HG03064 (cell line): ENCODE results near the gene TTLL11.

Experiments
- ATAC-seq: cut with Tn5 transposase; IDR thresholded peaks from one replicate; pipeline ENCODE4 v1.9.1; 2021; ENCODE audit warnings: low read depth; ENCODE audit not compliant: unreplicated experiment

TTLL11 gene

DNA sequence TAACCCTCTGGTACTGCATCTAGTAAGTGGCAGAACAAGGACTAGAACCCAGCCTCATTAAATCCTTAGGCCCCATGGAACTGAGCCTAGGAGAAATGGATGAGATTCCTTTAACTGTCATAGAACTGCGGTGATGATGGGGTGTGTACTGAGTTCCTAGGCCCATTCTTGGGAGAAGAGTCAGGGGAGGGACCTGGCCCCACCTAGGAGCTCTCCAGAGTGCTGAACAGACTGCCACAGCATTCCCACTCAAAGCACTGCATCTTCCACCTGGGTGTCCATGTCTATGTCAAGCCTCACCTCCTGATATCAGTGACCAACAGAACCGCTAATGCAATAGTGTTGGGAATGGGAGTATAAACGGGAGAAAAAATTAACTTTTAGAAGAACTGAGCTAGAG lies 36.6 kb downstream of the TTLL11 start:
- no peak for ATAC-seq

DNA sequence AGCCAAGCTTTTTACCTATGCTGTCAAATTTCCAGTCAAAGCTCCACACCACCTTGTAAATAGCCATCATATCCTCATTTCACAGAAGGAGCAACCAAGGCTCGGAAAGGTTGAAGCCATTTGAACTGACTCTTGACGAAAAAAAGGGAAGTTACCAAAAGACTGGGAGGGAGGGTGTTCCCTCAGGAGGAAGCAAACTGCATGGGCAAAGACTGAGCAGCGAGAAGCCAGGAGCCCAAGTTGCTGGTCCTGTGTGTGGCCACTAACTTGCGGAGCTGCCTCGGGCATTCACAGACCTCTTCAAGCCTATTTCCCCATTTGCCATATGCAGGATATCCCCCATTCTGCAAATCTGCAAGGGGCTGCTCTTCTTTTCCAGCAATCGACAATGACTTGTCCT lies 37.4 kb downstream of the TTLL11 start:
- ATAC-seq = no peak

DNA sequence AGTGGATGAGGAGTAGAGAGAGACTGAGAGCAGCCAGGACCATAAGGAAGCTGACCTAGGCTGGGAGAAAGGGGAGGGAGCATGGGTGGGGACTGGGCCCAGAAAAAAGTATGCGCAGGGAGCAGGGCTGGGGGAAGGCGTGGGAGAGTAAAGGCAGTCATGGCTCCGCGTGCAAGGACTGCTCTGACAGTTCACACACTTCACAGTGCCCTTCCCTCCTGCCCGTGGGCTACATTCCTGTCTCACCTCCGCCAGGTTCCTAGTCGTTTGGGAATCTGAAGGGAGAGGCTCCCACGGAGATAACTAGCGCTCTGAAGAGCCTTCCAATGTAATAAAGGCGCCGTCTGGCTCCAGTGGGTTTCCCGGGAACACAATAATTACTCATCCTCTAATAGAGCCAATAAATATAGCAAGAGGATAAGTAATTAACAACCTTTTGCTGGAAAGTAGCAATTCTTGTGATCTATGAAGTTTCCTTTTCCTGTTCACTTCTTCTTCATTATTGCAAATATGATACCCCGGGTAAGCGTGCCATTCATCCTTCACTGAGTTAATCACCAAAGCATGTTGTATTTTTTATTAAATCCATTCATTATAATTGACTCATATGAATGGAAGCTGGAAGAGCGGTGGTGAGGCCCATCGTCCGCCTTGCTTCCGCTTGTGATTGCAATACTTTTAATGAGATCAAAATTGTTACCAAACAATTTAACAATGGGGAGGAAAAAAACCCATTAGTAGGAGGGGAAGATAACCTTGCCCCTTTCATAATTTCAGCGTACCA lies 39.3 kb downstream of the TTLL11 start:
- no peak for ATAC-seq

DNA sequence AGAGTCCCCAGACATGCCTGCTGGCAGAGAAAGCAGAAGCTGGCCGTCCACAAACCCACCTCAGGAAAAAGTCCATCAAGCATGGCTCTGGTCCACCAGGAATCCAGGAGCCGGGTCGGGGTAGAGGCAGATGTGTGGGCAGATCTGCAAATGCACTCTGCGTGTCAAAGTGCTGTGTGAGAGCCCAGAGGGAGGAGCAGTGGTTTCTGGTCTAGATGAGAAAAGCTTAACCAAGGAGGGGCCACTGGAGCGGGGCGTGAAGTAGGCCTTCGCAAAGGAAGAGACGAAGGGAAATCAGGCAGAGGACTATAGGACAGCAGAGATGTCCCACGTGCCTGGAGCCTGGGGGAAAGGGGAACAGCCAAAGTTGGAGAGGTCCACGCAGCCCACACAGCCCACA lies 40.0 kb downstream of the TTLL11 start:
- ATAC-seq = no peak

DNA sequence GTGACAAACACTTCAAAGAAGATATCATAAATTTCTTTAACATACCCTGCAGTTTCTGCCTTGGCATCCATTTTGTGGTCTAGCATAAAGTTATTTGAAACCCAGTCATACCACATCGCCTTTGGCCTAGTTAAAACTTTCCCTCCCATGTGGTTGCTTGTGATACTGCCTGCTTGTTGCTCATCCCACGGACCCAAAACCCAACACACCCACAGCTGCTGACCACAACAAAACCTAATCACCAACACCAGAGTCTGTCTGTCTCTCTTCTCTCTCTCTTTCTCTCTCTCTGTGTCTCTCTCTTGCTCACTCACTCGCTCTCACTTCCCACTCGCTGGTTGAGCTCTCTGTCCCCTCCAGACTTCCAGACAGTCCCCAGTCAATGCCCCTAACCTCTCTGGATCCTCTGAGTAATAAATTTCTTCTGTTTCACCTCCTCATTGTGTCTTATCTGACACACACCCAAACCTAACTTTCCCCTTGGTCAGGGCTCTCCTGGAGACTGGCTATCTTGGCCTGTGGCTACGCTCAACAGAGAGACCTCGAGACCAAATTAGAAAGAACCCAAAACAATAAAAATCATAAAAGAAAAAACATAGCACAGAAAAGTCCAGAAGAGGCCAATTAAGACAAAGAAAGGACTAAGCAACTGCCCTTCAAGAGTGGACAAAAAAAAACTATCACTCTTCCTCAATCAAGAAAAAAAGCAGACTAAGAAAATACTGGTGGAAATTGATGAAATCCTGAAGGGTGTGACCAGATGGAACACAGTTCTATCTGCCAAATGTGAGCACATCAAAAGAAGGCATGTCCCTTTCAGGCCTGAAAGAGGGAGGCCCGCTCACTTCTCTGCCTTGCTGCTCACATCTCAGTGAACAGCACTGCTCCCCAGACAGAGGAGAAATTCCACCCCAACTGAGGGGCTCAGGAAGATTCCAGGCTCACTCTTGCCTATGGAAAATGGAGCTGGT lies 41.5 kb downstream of the TTLL11 start:
- ATAC-seq = no peak

DNA sequence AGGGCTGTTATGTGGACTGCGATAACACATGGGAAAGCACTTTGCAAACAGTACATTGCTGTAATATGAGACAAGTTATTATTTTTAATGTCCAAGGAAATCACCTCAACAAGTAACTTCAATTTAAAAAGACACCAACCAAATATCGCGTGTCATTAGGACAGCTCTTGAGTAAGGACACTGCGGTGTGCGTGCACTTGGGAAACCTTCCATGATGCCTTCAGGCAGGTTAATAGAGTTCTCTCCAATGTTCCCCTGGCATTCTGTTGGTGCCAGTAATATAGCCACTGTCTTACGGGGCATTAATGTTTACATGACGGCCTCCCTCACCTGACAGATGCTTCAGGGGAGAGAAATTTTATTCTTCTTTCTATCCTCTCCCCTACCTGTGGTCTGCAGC lies 42.9 kb downstream of the TTLL11 start:
- no peak for ATAC-seq

DNA sequence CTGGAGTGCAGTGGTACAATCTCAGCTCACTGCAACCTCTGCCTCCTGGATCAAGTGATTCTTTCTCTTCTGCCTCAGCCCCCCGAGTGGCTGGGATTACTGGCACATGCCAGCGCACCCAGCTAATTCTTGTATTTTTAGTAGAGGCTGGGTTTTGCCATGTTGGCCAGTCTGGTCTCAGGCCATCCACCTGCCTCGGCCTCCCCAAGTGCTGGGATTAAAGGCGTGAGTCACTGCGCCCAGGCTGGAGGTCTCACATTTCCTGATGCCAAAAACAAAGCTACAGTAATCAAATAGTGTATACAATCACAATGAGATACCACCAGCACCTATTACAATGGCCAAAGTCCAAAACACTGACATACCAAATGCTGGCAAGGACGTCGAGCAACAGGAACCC lies 51.1 kb downstream of the TTLL11 start:
- no peak for ATAC-seq

DNA sequence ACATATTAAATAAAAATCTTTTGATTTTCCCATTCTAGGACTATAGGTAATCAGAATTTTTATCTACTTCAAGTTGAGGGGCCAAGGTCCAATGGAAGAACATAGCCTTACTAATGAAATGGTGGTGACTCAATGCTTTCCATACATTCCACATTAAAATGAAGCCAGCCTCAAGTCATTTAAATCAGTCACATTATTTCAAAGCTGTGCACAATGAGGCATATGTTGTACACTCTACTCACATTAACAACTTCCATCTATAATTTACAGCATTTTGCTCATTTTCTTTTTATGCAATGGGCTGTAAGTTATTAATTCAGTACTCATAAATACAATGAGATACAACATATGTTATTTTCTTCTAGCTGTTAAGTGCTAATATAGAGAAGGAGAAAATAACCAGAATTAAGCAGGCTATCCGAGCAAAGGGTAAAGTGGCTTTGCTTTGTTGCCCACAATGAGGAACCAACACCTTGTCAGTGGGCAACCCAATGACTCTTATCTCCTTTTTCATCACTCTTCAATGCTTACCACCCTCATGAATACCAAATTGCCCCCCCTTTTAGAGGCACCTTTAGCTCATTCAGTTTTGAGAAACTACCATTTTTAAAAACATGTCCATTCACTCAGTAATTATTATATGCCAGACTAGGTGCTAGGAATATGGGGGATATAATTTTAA lies 52.4 kb downstream of the TTLL11 start:
- no peak for ATAC-seq

DNA sequence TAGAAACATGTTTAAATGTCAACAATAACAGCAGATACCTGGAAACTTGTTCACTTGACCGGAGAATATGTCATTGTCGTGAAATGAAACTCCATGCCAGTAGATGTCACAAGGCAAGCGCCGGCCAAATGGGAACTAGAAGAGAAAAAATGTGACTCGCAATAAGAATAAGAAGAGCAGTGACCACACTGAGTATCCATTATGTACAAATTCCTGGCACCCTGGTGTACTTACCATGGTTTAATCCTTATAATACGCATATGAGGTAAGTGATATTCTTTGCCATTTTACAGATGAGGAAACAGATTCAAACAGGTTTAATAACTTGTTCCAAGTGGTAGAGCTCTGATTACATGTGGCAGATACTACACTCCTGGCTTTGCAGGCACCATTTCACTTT lies 53.9 kb downstream of the TTLL11 start:
- ATAC-seq = no peak

DNA sequence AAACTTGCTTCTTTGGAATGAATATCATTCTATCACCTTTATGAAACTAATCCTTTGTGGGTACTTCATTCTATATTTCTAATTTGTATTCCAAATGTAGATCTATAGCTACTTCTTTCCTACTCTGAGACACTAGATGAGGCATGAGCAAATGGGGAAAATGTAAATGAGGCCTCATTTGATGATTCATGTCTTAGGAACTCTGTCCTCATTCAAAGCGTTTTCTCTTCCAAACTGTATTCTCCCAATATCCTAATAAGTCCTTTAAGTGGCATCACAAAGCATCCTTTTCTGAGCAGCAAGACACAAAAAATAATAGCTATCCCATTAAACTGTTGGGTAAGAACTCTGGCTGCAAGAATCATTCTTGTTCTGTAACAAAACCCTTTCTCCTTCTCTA lies 56.1 kb downstream of the TTLL11 start:
- ATAC-seq = no peak

DNA sequence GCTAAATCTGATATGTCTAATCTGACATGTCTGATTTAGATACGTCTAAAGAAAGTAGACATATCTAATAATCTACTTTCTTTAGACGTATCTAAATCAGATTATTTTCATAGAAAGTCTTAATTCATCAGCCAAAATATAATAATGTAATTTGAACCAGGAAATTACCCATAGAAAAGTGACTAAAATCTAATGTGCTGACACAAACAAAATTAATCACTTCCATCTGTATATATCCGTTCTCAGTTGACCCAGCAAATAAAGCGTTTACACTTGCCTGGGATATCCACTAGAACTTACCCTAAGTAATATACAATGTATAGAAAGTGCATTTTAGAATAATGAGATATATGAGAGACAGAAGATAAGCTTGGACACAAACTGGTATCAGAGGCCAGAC lies 56.7 kb downstream of the TTLL11 start:
- no peak for ATAC-seq

DNA sequence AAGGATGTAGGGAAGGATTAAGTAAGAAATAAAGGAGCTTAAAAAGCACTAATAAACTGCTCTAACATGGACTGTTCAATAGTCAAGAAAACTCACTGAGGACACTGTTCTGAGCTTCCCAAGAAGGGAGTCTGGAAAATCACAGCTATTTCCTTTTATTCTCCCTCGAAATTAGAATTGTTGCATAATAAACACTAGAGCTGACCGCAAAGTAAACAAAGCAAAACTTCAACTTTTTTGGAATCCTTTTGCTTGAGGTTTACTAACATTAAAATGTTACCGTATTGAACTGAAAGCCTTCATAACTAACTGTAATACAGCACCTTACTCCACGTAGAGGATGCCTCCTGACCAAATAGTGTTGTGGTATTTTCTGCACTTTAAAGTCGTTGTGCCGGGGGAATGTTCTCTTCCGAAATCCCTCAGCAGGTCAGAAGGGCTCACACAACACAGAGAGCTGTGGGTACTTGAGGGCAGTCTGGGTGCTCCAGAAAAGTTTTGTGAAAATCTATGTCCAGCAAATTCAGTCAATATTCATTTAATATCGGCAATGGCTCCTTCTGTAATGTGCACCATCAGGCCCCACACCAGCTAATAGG lies 59.2 kb downstream of the TTLL11 start:
- no peak for ATAC-seq

DNA sequence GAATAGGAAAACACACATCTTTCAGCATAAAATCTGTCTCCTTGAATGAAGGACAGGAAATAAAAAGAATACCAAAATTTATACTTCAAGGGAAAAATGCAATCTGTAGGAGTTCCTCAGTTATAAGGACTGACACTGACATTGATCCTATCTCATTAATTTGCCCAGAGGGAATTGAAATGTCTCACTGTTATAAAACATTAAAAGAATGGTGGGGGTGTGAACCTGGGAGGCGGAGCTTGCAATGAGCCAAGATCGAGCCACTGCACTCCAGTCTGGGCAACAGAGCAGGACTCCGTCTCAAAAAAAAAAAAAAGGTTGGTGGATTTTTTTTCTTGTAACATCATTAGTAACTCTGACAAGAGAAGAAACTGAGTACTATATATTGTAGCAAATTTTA lies 60.8 kb downstream of the TTLL11 start:
- ATAC-seq = no peak

DNA sequence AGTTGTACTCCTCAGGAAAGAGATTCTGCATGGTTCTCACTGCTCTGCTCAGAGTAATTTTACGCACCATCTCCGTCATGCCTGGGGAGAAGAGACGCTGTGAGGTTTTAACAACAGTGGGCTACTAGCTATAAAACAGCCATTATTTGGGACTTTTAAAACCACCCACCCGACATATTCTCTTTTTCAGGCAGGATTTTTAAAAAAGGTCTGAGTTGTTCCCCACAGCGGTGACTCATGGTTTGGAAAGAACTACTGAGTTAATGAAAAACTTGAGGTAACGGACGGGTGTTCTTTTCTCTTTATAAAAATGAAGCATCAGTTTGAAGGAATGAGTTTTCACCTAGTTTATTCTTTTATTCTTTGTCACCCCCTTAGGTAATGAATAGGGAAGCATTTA lies 61.3 kb downstream of the TTLL11 start:
- no peak for ATAC-seq

DNA sequence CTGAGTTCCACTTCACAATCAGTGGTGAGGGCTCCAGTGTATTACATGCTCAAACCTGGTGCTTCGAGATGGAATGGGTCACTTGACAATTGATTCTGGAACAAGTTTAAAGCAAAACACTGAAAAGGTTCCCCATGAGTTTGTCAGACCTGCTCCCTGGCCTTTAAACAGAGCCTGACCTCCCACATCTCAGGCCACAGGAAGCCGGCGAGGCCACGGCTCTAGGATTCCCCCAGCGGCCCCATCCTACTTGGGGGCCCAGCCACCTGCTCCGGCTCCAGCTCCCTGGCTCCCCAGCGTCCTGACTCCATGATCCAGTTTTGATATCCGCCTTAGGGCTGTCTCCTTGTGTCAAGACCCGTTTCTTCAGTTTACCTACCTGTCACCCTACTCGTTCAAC lies 62.0 kb downstream of the TTLL11 start:
- no peak for ATAC-seq

DNA sequence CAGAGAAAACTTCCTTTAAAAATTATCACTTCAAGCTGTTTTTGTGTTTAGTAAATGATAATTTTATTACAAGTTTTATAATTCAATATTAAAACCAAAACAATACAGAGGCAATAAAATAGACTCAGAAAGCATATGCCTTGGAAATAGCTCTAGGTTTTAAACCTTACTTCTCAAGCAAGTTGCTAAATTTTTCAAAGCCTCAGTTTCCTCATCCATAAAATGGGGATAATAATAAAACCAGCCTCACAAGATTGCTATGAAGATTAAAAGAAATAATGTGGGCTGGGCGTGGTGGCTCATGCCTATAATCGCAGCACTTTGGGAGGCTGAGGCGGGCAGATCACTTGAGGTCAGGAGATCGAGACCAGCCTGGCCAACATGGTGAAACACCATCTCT lies 62.8 kb downstream of the TTLL11 start:
- no peak for ATAC-seq

DNA sequence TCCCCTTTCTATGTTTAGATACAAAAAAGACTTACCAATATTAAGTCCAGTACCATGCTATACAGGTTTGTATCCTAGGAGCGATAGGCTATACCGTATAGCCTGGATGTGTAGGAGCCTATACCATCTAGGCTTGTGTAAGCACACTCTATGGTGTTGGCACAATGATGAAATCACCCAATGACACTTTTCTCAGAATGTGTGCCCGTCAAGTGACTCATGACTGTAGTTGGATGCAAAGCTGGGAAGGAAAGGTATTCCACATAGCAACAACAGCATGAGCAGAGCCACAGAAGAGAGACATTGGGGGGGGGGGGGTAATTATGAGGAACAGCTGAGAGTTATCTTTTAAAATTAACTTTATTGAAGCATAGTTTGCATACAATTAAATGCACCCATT lies 63.2 kb downstream of the TTLL11 start:
- ATAC-seq = no peak

DNA sequence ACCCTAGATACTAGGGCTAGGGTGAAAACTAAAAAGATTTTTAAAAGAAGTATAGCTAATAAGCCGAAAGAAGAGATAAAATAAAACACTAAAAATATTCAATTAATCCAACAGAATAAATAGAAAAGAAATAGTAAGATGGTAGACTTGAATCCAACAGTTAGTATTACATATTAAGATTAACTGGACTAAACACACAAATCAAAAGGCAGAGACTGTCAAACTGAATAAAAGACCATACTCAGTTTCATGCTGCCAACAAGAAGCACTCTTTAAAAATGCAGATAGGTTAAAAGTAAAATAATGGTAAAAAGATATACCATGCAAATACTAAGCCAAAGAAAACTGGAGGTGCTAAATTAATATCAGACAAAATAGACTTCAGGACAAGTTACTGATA lies 65.0 kb downstream of the TTLL11 start:
- ATAC-seq = no peak

DNA sequence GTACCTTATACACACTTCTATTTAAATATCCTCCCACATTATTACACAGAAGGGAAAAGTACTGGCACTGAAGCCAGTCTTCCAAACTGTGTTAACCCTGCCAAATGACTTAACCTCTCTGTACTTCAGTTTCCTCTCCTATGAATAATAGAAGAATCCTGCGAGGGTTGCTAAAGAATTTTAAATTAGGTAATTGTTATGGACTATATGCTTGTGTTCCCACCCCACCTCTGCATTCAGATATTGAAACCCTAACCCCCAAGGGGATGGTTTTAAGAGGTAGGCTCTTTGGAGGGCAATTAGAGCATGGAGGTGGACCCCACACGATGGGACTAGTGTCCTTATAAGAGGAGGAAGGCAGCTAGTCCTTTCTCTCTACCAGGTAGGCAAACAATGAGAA lies 72.7 kb downstream of the TTLL11 start:
- ATAC-seq = no peak

DNA sequence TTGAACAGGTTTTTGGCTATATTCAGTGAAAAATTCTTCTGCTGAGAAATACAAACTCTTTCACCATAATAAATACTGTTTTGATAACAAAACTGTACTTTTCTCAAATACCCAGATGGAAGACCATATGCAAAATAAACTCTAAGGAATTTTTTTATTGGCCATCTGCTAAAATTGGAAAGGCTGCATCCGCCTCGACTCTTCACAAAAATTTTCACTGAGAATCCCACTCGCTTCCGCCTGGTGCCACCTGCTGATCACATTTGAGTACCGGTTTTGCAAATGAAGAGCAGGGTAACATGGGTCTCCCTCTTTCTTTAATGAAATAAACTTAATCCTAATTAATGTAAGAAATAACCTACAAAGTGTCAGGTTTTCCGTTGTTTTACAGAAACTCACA lies 76.4 kb downstream of the TTLL11 start:
- ATAC-seq = no peak

DNA sequence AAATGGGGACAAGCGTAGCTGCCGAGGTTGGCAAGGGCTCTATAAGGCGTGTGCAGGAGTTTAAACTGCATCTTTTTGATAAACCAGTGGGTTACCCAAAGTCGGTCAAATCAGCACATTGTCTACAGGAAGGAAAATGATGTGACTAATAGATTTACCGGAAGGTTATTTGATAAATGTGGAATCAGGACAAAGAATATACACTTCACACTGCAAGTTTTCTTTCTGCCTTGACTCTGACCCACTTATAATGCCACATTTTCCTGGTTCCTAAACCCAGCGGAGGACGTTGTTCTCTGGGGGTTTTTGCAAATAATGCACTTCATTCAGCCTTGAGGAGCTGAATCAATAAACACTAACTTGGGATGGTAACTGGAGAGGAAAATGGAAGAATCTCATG lies 76.8 kb downstream of the TTLL11 start:
- no peak for ATAC-seq
